H9 (cell line): Measurements from ENCODE around the gene WFDC2. TPM values are rescaled to one million over a fixed set of nuclear protein-coding genes. Genes with fewer than 3 reads are reported as not detected.

Source experiments
- DNase-seq: peaks from one replicate; pipeline ENCODE4 v3.0.0-alpha.2; 2017
- H2AFZ ChIP-seq: one replicate; pipeline ENCODE4 v1.6.1; 2013; ENCODE audit warnings: mild to moderate bottlenecking, low read length, control low read depth, moderate library complexity
- H2AK5ac ChIP-seq: 2 replicates; pipeline ENCODE4 v1.6.1; 2013; ENCODE audit warnings: low read length, control low read depth, mixed read lengths; ENCODE audit not compliant: insufficient read length
- H2BK120ac ChIP-seq: one replicate; pipeline ENCODE4 v1.6.1; 2013; ENCODE audit warnings: low read depth, mild to moderate bottlenecking, low read length, control low read depth, inconsistent platforms; ENCODE audit not compliant: poor library complexity, severe bottlenecking
- H2BK12ac ChIP-seq: 2 replicates; pipeline ENCODE4 v1.6.1; 2013; ENCODE audit warnings: low read length, control low read depth, mixed read lengths, low read depth; ENCODE audit not compliant: insufficient read length
- H2BK15ac ChIP-seq: 2 replicates; pipeline ENCODE4 v1.6.1; 2013; ENCODE audit warnings: low read depth, low read length, control low read depth
- H2BK20ac ChIP-seq: one replicate; pipeline ENCODE4 v1.6.1; 2013; ENCODE audit warnings: low read depth, mild to moderate bottlenecking, low read length, control low read depth, inconsistent platforms; ENCODE audit not compliant: poor library complexity, severe bottlenecking
- H2BK5ac ChIP-seq: 2 replicates; pipeline ENCODE4 v1.6.1; 2013; ENCODE audit warnings: low read length, control low read depth, mixed read lengths; ENCODE audit not compliant: insufficient read length
- H3K14ac ChIP-seq: 2 replicates; pipeline ENCODE4 v1.6.1; 2013; ENCODE audit warnings: low read length, control low read depth; ENCODE audit not compliant: insufficient read depth
- H3K18ac ChIP-seq: 2 replicates; pipeline ENCODE4 v1.6.1; 2013; ENCODE audit warnings: low read depth, mild to moderate bottlenecking, mixed read lengths, low read length, control low read depth; ENCODE audit not compliant: insufficient read length
- H3K23ac ChIP-seq: 2 replicates; pipeline ENCODE4 v1.6.1; 2013; ENCODE audit warnings: low read length, control low read depth, mixed read lengths, low read depth; ENCODE audit not compliant: insufficient read length
- H3K23me2 ChIP-seq: 2 replicates; pipeline ENCODE4 v1.6.1; 2013; ENCODE audit warnings: low read depth, mild to moderate bottlenecking, mixed read lengths, low read length, control low read depth; ENCODE audit not compliant: insufficient read length, poor library complexity, severe bottlenecking
- H3K27ac ChIP-seq: 2 replicates; pipeline ENCODE4 v1.5.1; 2013; ENCODE audit warnings: low read length, control low read depth, mixed read lengths, low read depth; ENCODE audit not compliant: insufficient read length
- H3K27me3 ChIP-seq: 2 replicates; pipeline ENCODE4 v1.6.1; 2013; ENCODE audit warnings: low read length, control low read depth, inconsistent platforms; ENCODE audit not compliant: insufficient read depth
- H3K4ac ChIP-seq: 2 replicates; pipeline ENCODE4 v1.6.1; 2013; ENCODE audit warnings: low read depth, mild to moderate bottlenecking, control low read depth, inconsistent platforms, low read length, moderate library complexity
- H3K4me1 ChIP-seq: 2 replicates; pipeline ENCODE4 v1.6.1; 2013; ENCODE audit warnings: low read length, control low read depth, inconsistent platforms; ENCODE audit not compliant: insufficient read depth
- H3K4me2 ChIP-seq: 2 replicates; pipeline ENCODE4 v1.6.1; 2013; ENCODE audit warnings: low read length, control low read depth, mixed read lengths; ENCODE audit not compliant: insufficient read length, insufficient read depth
- H3K56ac ChIP-seq: 2 replicates; pipeline ENCODE4 v1.6.1; 2013; ENCODE audit warnings: low read depth, mild to moderate bottlenecking, mixed read lengths, low read length, control low read depth; ENCODE audit not compliant: insufficient read length
- H3K79me1 ChIP-seq: 2 replicates; pipeline ENCODE4 v1.6.1; 2013; ENCODE audit warnings: low read depth, mild to moderate bottlenecking, moderate library complexity, low read length, control low read depth, inconsistent platforms; ENCODE audit not compliant: insufficient read depth, poor library complexity, severe bottlenecking
- H3K79me2 ChIP-seq: 2 replicates; pipeline ENCODE4 v1.6.1; 2013; ENCODE audit warnings: low read length, control low read depth, inconsistent platforms; ENCODE audit not compliant: insufficient read depth
- H3K9ac ChIP-seq: 2 replicates; pipeline ENCODE4 v1.6.1; 2013; ENCODE audit warnings: low read length, control low read depth, mixed read lengths; ENCODE audit not compliant: insufficient read length; ENCODE audit errors: extremely low read depth
- H3K9me3 ChIP-seq: one replicate; pipeline ENCODE4 v1.6.1; 2013; ENCODE audit warnings: low read depth, low read length, inconsistent platforms; ENCODE audit not compliant: control insufficient read depth
- H3T11ph ChIP-seq: one replicate; pipeline ENCODE4 v1.6.1; 2013; ENCODE audit warnings: mild to moderate bottlenecking, low read length, control low read depth, inconsistent platforms
- H4K20me1 ChIP-seq: one replicate; pipeline ENCODE4 v1.6.1; 2013; ENCODE audit not compliant: control insufficient read depth, insufficient read length, insufficient read depth
- H4K5ac ChIP-seq: 2 replicates; pipeline ENCODE4 v1.6.1; 2013; ENCODE audit warnings: low read depth, mild to moderate bottlenecking, mixed read lengths, low read length, control low read depth; ENCODE audit not compliant: insufficient read length
- H4K8ac ChIP-seq: replicated peaks from 2 replicates; pipeline ENCODE4 v1.6.1; 2013; ENCODE audit warnings: low read length, control low read depth, mixed read lengths, low read depth; ENCODE audit not compliant: insufficient read length
- H4K91ac ChIP-seq: 2 replicates; pipeline ENCODE4 v1.6.1; 2013; ENCODE audit warnings: low read depth, mild to moderate bottlenecking, moderate library complexity, mixed read lengths, low read length, control low read depth; ENCODE audit not compliant: insufficient read length
- H3K27ac Mint-ChIP-seq, 3 experiments: 2 replicates in 2 of 3; 3 replicates in 1 of 3; pipeline ENCODE4 v1.8.0; 2020 to 2021; ENCODE audit warnings: mixed read lengths in 3 of 3, mild to moderate bottlenecking in 1 of 3, moderate library complexity in 1 of 3
- H3K27me3 Mint-ChIP-seq: 2 replicates; pipeline ENCODE4 v1.8.0; 2021; ENCODE audit warnings: low read depth, mild to moderate bottlenecking, moderate library complexity, mixed read lengths
- H3K36me3 Mint-ChIP-seq, 3 experiments: 2 replicates in 2 of 3; 3 replicates in 1 of 3; pipeline ENCODE4 v1.8.0; 2020 to 2021; ENCODE audit warnings: low read depth in 3 of 3, mixed read lengths in 3 of 3; ENCODE audit not compliant: insufficient read depth in 1 of 3
- H3K4me1 Mint-ChIP-seq, 2 experiments: 2 replicates each; pipeline ENCODE4 v1.8.0; 2020; ENCODE audit warnings: mixed read lengths in 2 of 2
- H3K4me3 Mint-ChIP-seq, 2 experiments: 2 replicates in 1 of 2; 3 replicates in 1 of 2; pipeline ENCODE4 v1.8.0; 2020 to 2021; ENCODE audit warnings: mild to moderate bottlenecking in 2 of 2, mixed read lengths in 2 of 2, moderate library complexity in 1 of 2
- H3K9me3 Mint-ChIP-seq, 2 experiments: 2 replicates in 1 of 2; 3 replicates in 1 of 2; pipeline ENCODE4 v1.8.0; 2020; ENCODE audit warnings: mild to moderate bottlenecking in 2 of 2, mixed read lengths in 2 of 2, moderate library complexity in 1 of 2
- CTCF ChIP-seq: fragments of 200-600 bp; sonication (generic); conservative IDR thresholded peaks from 3 replicates; pipeline ENCODE4 v1.8.0; 2021; ENCODE audit warnings: antibody characterized with exemption, mild to moderate bottlenecking
- WGBS: extraction: QIAGEN DNeasy Blood & Tissue Kit; methylation state at CpG from one replicate; pipeline ENCODE4 v1.1.7; 2013; ENCODE audit warnings: missing lambda C conversion rate, low lambda C conversion rate, mixed read lengths; ENCODE audit not compliant: insufficient read length; ENCODE audit errors: extremely low coverage; 5-methylcytosine and 5-hydroxymethylcytosine counted together
- total RNA-seq: library from RNA; stranded (reverse); gene quantifications from 2 replicates; pipeline ENCODE4 v1.2.1, GENCODE V29; 2021

Gene WFDC2
- total RNA-seq, 1 experiment from 2014 or later, result 57.1 TPM

GRCh38 chr20:45440891-45441685 lies 28.5 kb upstream of the WFDC2 start:
- H3K27me3 ChIP-seq, result no peaks in the 10 kb centered on the region
- no peak overlapping the region for H4K91ac ChIP-seq
- no peak overlapping the region for H3K14ac ChIP-seq
- H2BK20ac ChIP-seq, result no peak overlapping the region
- Mint-ChIP-seq H3K36me3 (no peaks in the 10 kb centered on the region), H3K4me1 (peaks cover 23 to 40% of the 10 kb centered on the region in 2 experiments), H3K27me3 (peaks cover 5% of the 10 kb centered on the region), H3K4me3 (no peak overlapping the region), H3K9me3 (no peaks in the 10 kb centered on the region; a peak in 1 of 5 replicates), H3K27ac (no peak overlapping the region)
- H2BK5ac ChIP-seq, result no peak overlapping the region
- no peaks in the 10 kb centered on the region for H3K9me3 ChIP-seq
- no peaks in the 10 kb centered on the region for H3K79me2 ChIP-seq
- no peak overlapping the region for H3K4me2 ChIP-seq
- H2BK15ac ChIP-seq, result no peak overlapping the region
- H4K5ac ChIP-seq, result no peak overlapping the region
- H3K27ac ChIP-seq, result no peak overlapping the region
- WGBS, result no CpG with 5 or more reads among the region's 5 CpGs
- no peaks in the 10 kb centered on the region for H3K23me2 ChIP-seq
- H2AK5ac ChIP-seq, result no peak overlapping the region
- H4K8ac ChIP-seq, result no peak overlapping the region
- H4K20me1 ChIP-seq, result no peaks in the 10 kb centered on the region
- H2AFZ ChIP-seq, result no peak overlapping the region
- no peak overlapping the region for H3K4ac ChIP-seq
- H3K4me1 ChIP-seq, result no peaks in the 10 kb centered on the region; the same call in 1 of the 2 replicates
- H2BK12ac ChIP-seq, result no peak overlapping the region
- TF ChIP-seq CTCF, result no peak
- no peaks in the 10 kb centered on the region for H3K79me1 ChIP-seq
- H3K56ac ChIP-seq, result no peak overlapping the region
- H2BK120ac ChIP-seq, result no peak overlapping the region
- no peak overlapping the region for H3K9ac ChIP-seq
- no peak overlapping the region for H3K18ac ChIP-seq
- H3K23ac ChIP-seq, result no peak overlapping the region
- H3T11ph ChIP-seq, result no peak overlapping the region
- no peak for DNase-seq
